SK-N-MC (cell line): ENCODE data around the gene RPS26.
"Not testable (repeated sequence)": the region's sequence is repeated elsewhere in the genome, so short reads cannot be mapped to it uniquely, and the experiment has no call there.

Experiments
- DNase-seq: peaks from one replicate; pipeline ENCODE4 v3.0.0-alpha.2; 2011; ENCODE audit warnings: low read depth, low spot score
- H3K27ac ChIP-seq: fragments of 200-600 bp; sonication (generic); 2 replicates; pipeline ENCODE4 v1.5.1; 2016; ENCODE audit warnings: mixed run types
- H3K36me3 ChIP-seq: fragments of 200-600 bp; sonication (generic); 2 replicates; pipeline ENCODE4 v1.6.1; 2017; ENCODE audit warnings: antibody characterized with exemption, low read length, mixed read lengths; ENCODE audit not compliant: insufficient read depth
- H3K4me3 ChIP-seq: fragments of 200-600 bp; sonication (generic); 2 replicates; pipeline ENCODE4 v1.5.1; 2016
- H3K9ac ChIP-seq: fragments of 200-600 bp; sonication (generic); 2 replicates; pipeline ENCODE4 v1.8.0; 2017; ENCODE audit warnings: mixed run types, mixed read lengths; ENCODE audit not compliant: insufficient read length
- H3K9me3 ChIP-seq: fragments of 200-600 bp; sonication (generic); 2 replicates; pipeline ENCODE4 v1.6.1; 2017; ENCODE audit warnings: low read depth, mild to moderate bottlenecking, antibody characterized with exemption, low read length, moderate library complexity, mixed read lengths
- EZH2 ChIP-seq: fragments of 200-600 bp; sonication (generic); IDR thresholded peaks from one replicate; pipeline ENCODE4 v1.6.1; 2017; ENCODE audit warnings: antibody characterized with exemption
- FOXP2 ChIP-seq: optimal IDR thresholded peaks from 2 replicates; pipeline ENCODE3; 2011; ENCODE audit warnings: mild to moderate bottlenecking, moderate library complexity; ENCODE audit not compliant: insufficient read depth; ENCODE audit errors: extremely low read length, control extremely low read depth
- POLR2AphosphoS5 ChIP-seq: IDR thresholded peaks from 2 replicates; pipeline ENCODE4 v1.6.1; 2012; ENCODE audit warnings: mild to moderate bottlenecking, low read depth, low read length, borderline replicate concordance

Gene RPS26

GRCh38 chr12:56034586-56035332 is 7.0 kb upstream of the RPS26 start:
- Histone ChIP-seq H3K9me3 (no peaks in the 10 kb centered on the region), H3K36me3 (no peaks in the 10 kb centered on the region), H3K4me3 (no peak overlapping the region), H3K27ac (no peak overlapping the region), H3K9ac (no peak overlapping the region)
- no peak for TF ChIP-seq EZH2
- no peak for TF ChIP-seq FOXP2
- no peak for TF ChIP-seq POLR2AphosphoS5
- no peak for DNase-seq

GRCh38 chr12:56037161-56037560 is 4.6 kb upstream of the RPS26 start:
- no peak overlapping the region; the same call in 1 of the 2 replicates for H3K4me3 ChIP-seq
- no peak for DNase-seq
- H3K9ac ChIP-seq = no peak overlapping the region
- H3K9me3 ChIP-seq = no peaks in the 10 kb centered on the region
- TF ChIP-seq POLR2AphosphoS5 (no peak), EZH2 (no peak), FOXP2 (no peak)
- peak overlapping the region; percentile 55 for H3K27ac ChIP-seq
- no peaks in the 10 kb centered on the region for H3K36me3 ChIP-seq

- no peak for TF ChIP-seq FOXP2
- no peak for TF ChIP-seq POLR2AphosphoS5
- TF ChIP-seq EZH2 = no peak
- Histone ChIP-seq H3K36me3 (peaks cover 7% of the 10 kb centered on the region), H3K9ac (peak overlapping the region; percentile 52), H3K9me3 (no peaks in the 10 kb centered on the region), H3K4me3 (peak overlapping the region; percentile 37; the same call in 1 of the 2 replicates), H3K27ac (peak overlapping the region; percentile 73; the same call in 1 of the 2 replicates)
- DNase-seq = no peak
These were observed 3.6 kb upstream of the RPS26 start for GRCh38 chr12:56038022-56038655.

GRCh38 chr12:56040151-56040550 is 1.6 kb upstream of the RPS26 start:
- Histone ChIP-seq H3K9me3 (no peaks in the 10 kb centered on the region), H3K27ac (no peak overlapping the region), H3K36me3 (peaks cover 26% of the 10 kb centered on the region), H3K9ac (no peak overlapping the region), H3K4me3 (no peak overlapping the region)
- TF ChIP-seq EZH2 = no peak
- TF ChIP-seq POLR2AphosphoS5 = no peak
- no peak for TF ChIP-seq FOXP2
- no peak for DNase-seq

GRCh38 chr12:56040963-56041551 is 661 bp upstream of the RPS26 start:
- H3K9me3 ChIP-seq = no peaks in the 10 kb centered on the region
- peak overlapping the region; percentile 97 for H3K4me3 ChIP-seq
- peak overlapping the region; percentile 80 for H3K9ac ChIP-seq
- no peak for TF ChIP-seq POLR2AphosphoS5
- no peak for TF ChIP-seq FOXP2
- TF ChIP-seq EZH2 = no peak
- no peak for DNase-seq
- peaks cover 33% of the 10 kb centered on the region for H3K36me3 ChIP-seq
- H3K27ac ChIP-seq = peak overlapping the region; percentile 83

GRCh38 chr12:56042430-56042813 is 704 bp downstream of the RPS26 start:
- not testable (repeated sequence) for DNase-seq, H3K9me3 ChIP-seq
- peak overlapping the region; percentile 99 for H3K9ac ChIP-seq
- peak overlapping the region; percentile 97 for H3K4me3 ChIP-seq
- peaks cover 33% of the 10 kb centered on the region for H3K36me3 ChIP-seq
- peak overlapping the region; percentile 99; the same call in 1 of the 2 replicates for H3K27ac ChIP-seq

- no peak for DNase-seq
- peak overlapping the region; percentile 97 for H3K4me3 ChIP-seq
- 0 out of 2 replicates have a peak overlapping the region, but pooled peaks have one; percentile 32 for H3K27ac ChIP-seq
- no peak for TF ChIP-seq FOXP2
- no peak for TF ChIP-seq POLR2AphosphoS5
- TF ChIP-seq EZH2 = no peak
- H3K9ac ChIP-seq = peak overlapping the region; percentile 99
- no peaks in the 10 kb centered on the region for H3K9me3 ChIP-seq
- H3K36me3 ChIP-seq = peaks cover 33% of the 10 kb centered on the region
These were observed 1.1 kb downstream of the RPS26 start for GRCh38 chr12:56042843-56043242.

GRCh38 chr12:56046027-56046780 is 4.5 kb downstream of the RPS26 start:
- no peak overlapping the region for H3K4me3 ChIP-seq
- no peak for DNase-seq
- TF ChIP-seq POLR2AphosphoS5 (no peak; the same call in 1 of the 2 replicates), EZH2 (no peak), FOXP2 (no peak)
- peak overlapping the region; percentile 81 for H3K27ac ChIP-seq
- peaks cover 33% of the 10 kb centered on the region for H3K36me3 ChIP-seq
- H3K9ac ChIP-seq = no peak overlapping the region
- H3K9me3 ChIP-seq = no peaks in the 10 kb centered on the region
